Germinal center (tissue), 1 donor: ENCODE results near the gene ORM1.
"Not testable (repeated sequence)": the region's sequence is repeated elsewhere in the genome, so short reads cannot be mapped to it uniquely, and the experiment has no call there.

Experiments used
- DNase-seq: peaks from one replicate; pipeline ENCODE4 v3.0.0; 2012; ENCODE audit warnings: mixed read lengths, low spot score

ORM1 gene

GRCh38 chr9:114322831-114323531, at the start of gene ORM1:
Gene ORM1 (plus strand): TSS chr9:114323098. CDS start chr9:114323134, 36 bp downstream.
- DNase-seq = not testable (repeated sequence)

- no peak for DNase-seq
These were observed 49.4 kb upstream of the ORM1 start for GRCh38 chr9:114273461-114273881.

GRCh38 chr9:114274217-114274616, 48.7 kb upstream of the ORM1 start:
- no peak for DNase-seq

GRCh38 chr9:114275246-114276004, 47.5 kb upstream of the ORM1 start:
- no peak for DNase-seq

- DNase-seq = no peak
These were observed 45.7 kb upstream of the ORM1 start for GRCh38 chr9:114276908-114277821.

- no peak for DNase-seq
These were observed 44.5 kb upstream of the ORM1 start for GRCh38 chr9:114278356-114278755.

- no peak for DNase-seq
These were observed 43.9 kb upstream of the ORM1 start for GRCh38 chr9:114278881-114279570.

- DNase-seq = no peak
These were observed 43.2 kb upstream of the ORM1 start for GRCh38 chr9:114279693-114280092.

GRCh38 chr9:114280636-114281472, 42.0 kb upstream of the ORM1 start:
- no peak for DNase-seq

- no peak for DNase-seq
These were observed 41.3 kb upstream of the ORM1 start for GRCh38 chr9:114281473-114282103.

- no peak for DNase-seq
These were observed 40.8 kb upstream of the ORM1 start for GRCh38 chr9:114282104-114282485.

GRCh38 chr9:114282507-114282906, 40.4 kb upstream of the ORM1 start:
- DNase-seq = no peak

- DNase-seq = no peak
These were observed 40.0 kb upstream of the ORM1 start for GRCh38 chr9:114282926-114283325.

GRCh38 chr9:114283551-114284111, 39.3 kb upstream of the ORM1 start:
- DNase-seq = no peak

GRCh38 chr9:114284316-114285060, 38.4 kb upstream of the ORM1 start:
- DNase-seq = no peak

GRCh38 chr9:114285166-114285867, 37.6 kb upstream of the ORM1 start:
- DNase-seq = no peak

- no peak for DNase-seq
These were observed 36.7 kb upstream of the ORM1 start for GRCh38 chr9:114286146-114286679.

GRCh38 chr9:114287001-114287762, 35.7 kb upstream of the ORM1 start:
- DNase-seq = no peak
